NCI-H345 (cell line): Measurements from ENCODE around the gene SHROOM4.
A peak's percentile ranks its signal among the peaks of the same experiment; 100 is the strongest.

Experiments used
- DNase-seq: peaks from one replicate; lab custom pipeline; 2025; lab: John Stamatoyannopoulos, UW

The SHROOM4 gene

GRCh38 chrX:50704360-50704759, 109.6 kb downstream of the SHROOM4 start:
- no peak for DNase-seq

- DNase-seq = no peak
Observed at GRCh38 chrX:50700921-50701320, 113.1 kb downstream of the SHROOM4 start.

DNA sequence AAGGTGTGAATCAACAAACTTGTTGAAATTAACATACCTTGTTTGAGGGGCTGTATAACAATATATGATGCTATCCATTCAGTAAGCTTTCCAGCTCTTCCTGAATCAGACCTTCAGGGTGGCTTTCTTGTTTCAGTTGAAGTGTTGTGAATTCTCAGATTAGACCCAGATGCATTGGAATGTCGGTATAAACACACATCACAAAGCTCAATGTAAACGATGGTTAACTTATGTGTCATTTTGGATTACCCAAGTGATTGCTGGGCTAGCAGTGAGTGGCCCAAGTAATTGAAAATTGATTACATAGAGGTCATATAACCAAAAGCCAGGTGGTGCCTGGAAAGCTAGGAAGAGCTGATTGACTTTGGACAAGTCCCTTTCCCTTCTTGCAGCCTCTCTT, 115.0 kb downstream of the SHROOM4 start:
- DNase-seq = no peak

- no peak for DNase-seq
Observed at GRCh38 chrX:50697691-50698090, 116.3 kb downstream of the SHROOM4 start.

DNA sequence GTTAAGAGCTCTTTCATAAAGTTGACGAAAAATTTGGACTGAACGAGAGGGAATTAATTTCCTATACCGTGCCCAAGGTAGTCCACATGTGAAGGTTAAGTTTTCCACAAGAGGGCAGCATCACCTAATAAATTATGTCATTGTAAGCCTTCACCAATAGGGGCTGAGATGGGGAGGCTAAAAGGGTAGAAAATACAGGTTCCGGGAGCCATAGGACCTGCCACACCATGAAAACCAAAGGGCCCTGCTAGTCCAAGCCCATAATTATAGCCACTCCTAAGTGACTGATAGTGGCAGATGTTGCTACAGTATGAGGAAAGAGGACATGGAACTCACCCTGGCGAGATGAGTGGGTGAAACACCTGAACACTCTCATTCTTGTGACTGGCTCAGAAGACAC, 122.2 kb downstream of the SHROOM4 start:
- DNase-seq = peak; percentile 17

DNA sequence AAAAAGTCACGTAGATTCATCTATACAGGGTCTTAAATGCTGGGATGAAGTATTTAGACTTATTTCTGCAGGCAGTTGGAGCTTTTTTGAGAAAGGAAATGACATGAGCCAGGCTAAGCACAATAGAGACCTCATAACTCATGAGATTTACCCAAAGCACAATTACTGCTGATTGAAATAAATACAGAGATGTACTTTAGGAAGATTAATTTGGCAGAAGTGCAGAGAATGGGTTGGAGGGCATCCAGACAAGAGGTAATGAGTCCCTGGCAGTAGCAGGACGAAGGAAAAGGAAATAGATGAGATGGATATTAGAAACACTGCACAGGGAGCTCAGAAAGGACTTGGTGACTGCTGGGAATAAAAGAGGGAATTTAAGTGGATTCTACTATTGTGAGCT, 129.1 kb downstream of the SHROOM4 start:
- no peak for DNase-seq

- DNase-seq = no peak
Observed at GRCh38 chrX:50680990-50681389, 133.0 kb downstream of the SHROOM4 start.

- DNase-seq = no peak
Observed at GRCh38 chrX:50677789-50678188, 136.2 kb downstream of the SHROOM4 start.

DNA sequence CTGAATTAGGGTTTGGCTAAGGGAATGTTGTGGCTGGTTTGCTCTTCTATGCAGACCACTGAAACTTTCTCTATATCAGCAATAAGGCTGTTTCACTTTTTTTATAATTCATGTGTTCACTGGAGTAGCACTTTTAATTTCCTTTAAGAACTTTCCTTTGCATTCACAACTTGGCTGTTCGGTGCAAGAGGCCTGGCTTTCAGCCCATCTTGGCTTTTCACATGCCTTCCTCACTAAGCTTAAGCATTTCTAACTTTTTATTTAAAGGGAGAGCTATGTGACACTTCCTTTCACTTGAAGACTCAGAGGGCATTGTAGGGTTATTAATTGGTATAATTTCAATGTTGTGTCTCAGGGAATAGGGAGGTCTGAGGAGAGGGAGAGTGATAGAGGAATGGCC, 142.3 kb downstream of the SHROOM4 start:
- no peak for DNase-seq

DNA sequence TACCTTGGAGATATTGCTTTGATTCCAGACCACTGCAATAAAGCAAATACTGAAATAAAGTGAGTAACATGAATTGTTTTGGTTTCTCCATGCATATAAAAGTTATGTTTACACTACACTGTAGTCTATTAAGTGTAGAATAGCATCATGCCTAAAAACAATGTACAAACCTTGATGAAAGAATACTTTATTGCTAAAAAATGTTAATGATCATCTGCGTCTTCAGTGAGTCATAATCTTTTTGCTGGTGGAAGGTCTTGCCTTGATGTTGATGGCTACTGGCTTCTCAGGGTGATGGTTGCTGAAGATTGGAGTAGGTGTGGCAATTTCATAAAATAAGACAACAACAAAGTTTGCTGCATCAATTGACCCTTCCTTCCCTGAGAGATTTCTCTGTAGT, 145.1 kb downstream of the SHROOM4 start:
- no peak for DNase-seq

DNA sequence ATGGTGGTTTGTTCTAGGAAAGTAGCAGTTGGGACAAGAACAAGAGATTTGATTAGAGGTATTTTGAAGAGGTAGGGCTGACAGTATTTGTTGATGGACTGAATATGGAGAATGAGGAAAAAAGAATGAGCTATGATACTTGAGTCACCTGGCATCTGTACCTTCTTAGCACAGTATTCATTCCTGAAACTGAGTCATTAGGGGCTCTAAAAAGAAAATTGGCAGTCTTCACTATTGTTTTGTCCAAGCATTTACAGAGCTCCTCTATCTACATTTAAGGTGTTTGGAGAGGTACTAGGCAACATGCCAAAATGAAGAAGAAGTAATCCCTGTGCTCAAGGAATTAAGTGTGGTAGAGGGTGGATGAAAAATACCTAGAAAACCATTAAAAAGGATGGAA, 165.8 kb downstream of the SHROOM4 start:
- DNase-seq = no peak

DNA sequence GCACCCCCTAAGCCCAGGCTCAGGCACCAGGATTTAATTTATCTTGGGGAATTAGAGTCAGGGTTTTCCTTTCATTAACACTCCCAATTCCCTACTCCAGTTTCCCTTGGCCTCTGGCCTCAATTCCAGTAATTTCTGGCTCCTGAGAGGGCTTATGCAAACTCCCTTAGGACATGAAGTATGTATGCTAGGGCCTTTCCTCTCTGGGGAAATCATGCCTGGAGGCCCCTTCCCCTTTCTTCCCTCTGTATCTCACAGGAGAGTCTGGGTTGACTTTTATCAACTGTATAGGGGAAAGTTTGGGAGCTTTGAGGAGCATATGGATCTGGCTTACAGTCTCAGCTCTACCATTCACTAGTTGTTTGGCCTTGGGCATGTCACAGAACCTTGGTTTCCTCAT, 169.5 kb downstream of the SHROOM4 start:
- no peak for DNase-seq

DNA sequence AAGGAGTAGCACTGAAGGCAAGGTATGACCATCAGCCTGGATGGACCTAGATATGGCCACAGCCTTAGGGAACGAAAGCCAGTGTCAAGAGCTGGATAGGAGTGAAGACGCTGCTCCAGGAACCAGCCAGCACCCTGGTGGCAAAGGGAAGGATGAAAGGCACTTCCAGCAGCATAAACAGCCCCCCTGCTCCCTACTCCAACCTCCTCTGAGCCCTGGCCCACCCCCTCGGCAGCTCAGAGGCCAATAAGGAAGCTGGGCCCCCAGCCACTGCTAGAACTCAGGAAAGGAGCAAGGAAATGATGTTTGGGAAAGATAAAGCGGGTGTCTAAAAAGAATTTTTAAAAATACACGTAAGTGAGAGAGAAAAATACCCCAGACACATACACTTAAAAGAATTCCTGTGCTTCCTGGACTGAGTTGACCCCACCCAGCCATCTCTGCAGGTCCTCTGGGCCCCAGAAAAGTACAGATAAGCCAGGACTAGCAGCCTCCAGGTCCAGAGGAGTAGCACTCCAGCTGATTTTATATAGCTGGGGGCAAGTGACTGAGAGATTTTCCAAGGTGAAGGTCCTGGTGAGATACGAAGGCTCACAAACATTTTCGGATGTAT, 170.4 kb downstream of the SHROOM4 start:
- DNase-seq = no peak

- DNase-seq = no peak
Observed at GRCh38 chrX:50638123-50638522, 175.9 kb downstream of the SHROOM4 start.

GRCh38 chrX:50635817-50636365, 178.1 kb downstream of the SHROOM4 start:
- DNase-seq = no peak

- no peak for DNase-seq
Observed at GRCh38 chrX:50635162-50635561, 178.8 kb downstream of the SHROOM4 start.

GRCh38 chrX:50629774-50630173, 184.2 kb downstream of the SHROOM4 start:
- DNase-seq = no peak

DNA sequence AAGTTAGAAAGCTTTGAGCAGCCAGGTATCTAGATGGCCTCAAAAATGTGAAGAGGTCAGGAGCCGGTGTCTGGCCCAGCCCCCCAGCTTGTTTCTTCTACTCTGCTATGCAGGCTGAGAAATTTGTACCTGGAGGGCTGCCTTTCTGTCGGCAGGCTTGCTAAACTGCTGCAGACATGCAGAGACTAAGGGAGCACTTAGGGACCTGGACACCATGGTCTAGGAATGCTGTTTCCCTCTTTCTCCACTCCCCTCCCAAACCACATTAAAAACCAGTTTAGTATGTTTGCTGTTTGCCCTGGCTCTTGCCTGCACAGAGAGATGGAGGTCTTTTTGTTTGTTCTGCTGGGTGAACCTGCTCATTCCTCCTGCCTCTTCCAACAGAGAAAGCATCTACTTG, 186.3 kb downstream of the SHROOM4 start:
- DNase-seq = no peak

DNA sequence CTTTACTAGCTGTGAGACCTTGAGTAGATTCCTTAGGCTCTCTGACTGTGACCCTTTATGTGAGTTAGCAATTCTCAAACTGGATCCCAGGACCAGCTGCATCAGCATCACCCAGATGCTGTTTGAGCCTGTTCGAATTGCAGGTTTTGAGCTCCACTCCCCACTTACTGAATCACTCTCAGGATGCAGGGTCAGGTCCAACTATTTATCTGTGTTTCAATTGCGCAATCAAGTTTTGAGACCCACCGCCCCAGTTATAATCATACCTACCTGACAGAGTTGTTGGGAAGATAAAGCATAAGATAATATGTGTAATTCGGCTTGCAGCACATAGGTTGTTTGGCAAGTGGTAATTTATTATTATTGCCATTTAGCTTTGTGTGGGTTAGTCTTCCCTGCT, 187.6 kb downstream of the SHROOM4 start:
- no peak for DNase-seq

DNA sequence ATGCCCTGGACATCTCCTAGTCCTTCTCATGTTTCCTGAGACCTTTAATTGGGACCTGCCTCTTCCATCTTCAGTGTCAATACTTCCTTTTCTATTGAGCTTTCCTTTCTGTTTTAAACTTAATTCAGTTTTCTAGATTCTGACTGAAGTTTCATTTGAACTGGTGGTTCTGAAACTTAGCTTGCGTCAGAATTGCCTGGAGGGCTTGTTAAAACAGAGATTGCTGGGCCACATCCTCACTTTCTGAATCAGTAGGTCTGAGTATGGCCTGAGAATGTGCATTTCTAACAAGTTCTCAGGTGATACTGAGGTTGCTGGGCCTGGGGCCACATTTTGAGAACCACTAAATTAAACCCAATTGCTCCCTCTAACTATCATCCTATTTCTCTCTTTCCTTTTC, 191.2 kb downstream of the SHROOM4 start:
- no peak for DNase-seq

DNA sequence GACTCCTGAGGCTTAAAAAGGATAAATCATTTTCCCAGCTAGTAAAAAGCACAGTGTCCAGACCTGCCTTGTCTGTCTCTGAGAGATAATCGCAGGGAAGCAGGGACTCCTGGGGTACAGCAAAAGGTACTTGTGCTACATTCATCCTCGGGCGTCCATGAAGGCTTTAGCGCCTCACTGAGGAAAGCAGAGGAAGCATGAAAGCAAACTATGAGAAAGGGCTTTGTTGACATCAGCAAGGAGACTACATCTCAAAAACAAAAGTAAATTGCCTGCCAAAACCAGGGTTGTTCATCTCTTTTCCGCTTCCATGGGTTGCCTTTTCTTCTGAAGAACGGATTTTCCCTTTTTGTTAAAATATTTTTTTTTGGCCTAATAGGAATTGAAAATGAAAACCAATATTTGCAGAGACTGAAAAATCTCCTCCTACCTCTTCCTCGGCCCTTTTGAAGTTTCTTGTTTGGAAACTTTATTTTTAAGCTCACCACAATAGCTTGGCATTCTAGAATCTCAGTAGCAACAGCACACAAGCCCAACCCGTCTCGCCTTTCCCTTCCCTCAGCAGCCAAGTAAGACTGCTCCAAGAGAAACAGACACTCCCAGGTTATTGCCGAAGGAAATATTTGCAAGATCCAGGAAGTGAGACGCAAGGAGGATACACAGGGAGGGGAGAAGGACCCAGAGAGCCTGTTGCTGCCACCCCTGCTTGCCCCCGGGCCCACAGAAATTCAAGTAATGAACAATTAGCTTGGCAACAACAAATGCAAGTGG, 195.0 kb downstream of the SHROOM4 start:
- DNase-seq = no peak

DNA sequence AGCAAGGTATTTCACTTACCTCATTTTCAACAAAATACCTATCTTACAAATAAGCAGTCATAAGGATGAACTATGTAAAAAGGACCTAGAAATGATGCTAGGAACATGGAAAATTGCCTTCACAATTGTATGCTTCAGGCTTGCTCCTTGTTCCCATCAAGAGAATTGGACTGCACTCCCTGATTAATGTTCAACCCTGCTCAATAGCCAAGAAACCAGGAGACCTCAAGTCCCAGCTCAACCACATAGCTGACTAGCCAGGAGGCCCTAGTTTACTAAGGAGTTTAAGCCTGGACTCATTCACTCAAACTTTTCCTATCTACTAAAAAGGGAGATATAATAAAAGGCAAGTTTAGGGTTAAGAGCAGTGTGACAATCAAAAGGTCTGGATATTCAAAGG, 196.8 kb downstream of the SHROOM4 start:
- DNase-seq = no peak

GRCh38 chrX:50615570-50616158, 198.3 kb downstream of the SHROOM4 start:
- no peak for DNase-seq
